Psoas muscle (tissue), 8 donors: Measurements from ENCODE around the gene FKRP. TPM values are rescaled to one million over a fixed set of nuclear protein-coding genes. Genes with fewer than 3 reads are reported as not detected.

Source experiments
- ATAC-seq, 4 donors: fragments of 200-7000 bp; cut with Tn5 transposase; one replicate each; pipeline ENCODE4 v1.9.1; 2020; ENCODE audit warnings: moderate library complexity in 3 of 4, mild to moderate bottlenecking in 2 of 4
- DNase-seq, 2 donors: peaks; one replicate each; pipeline ENCODE4 v3.0.0-alpha.2; 2020
- H3K27ac ChIP-seq: fragments of 200-600 bp; one replicate; pipeline ENCODE4 v1.8.0; 2022
- H3K27me3 ChIP-seq, 3 donors: fragments of 200-600 bp in 1 of 3; one replicate each; pipeline versions ENCODE4 v1.6.1 to v1.8.0; 2013 to 2022; ENCODE audit warnings: low read length in 2 of 3, mild to moderate bottlenecking in 2 of 3, moderate library complexity in 1 of 3; ENCODE audit not compliant: insufficient read depth in 3 of 3
- H3K36me3 ChIP-seq, 2 donors: fragments of 200-600 bp in 1 of 2; one replicate each; pipeline versions ENCODE4 v1.6.1 to v1.8.0; 2013 to 2022; ENCODE audit warnings: low read depth in 1 of 2, mild to moderate bottlenecking in 1 of 2, moderate library complexity in 1 of 2; ENCODE audit not compliant: insufficient read depth in 1 of 2
- H3K4me1 ChIP-seq: fragments of 200-600 bp; one replicate; pipeline ENCODE4 v1.8.0; 2022
- H3K4me3 ChIP-seq: fragments of 200-600 bp; one replicate; pipeline ENCODE4 v1.8.0; 2022; ENCODE audit warnings: mild to moderate bottlenecking
- H3K9me3 ChIP-seq: fragments of 200-600 bp; one replicate; pipeline ENCODE4 v1.8.0; 2022
- WGBS, 3 donors: extraction: QIAGEN DNeasy Blood & Tissue Kit; methylation state at CpG; one replicate each; pipeline versions ENCODE4 v1.1.6 to v1.1.7; 2013; 5-methylcytosine and 5-hydroxymethylcytosine counted together
- intact Hi-C, 2 donors: fragments of 100-400 bp; cut with DNase I; formaldehyde crosslinking; loops; one replicate each; pipeline versions ENCODE4 v1.11.0 to v1.14.2; 2022
- polyA plus RNA-seq, 3 donors: library from polyadenylated mRNA; stranded (reverse); fragments of 200-250 nt; gene quantifications; one replicate each; pipeline ENCODE4 v1.2.3, GENCODE V29; 2013
- total RNA-seq, 4 donors: library from RNA; stranded (reverse); fragmentation: NEBNext Ultra II Directional in 2 of 4; extraction: Animal tissue kit (Norgen Biotek cat#: 25700) in 2 of 4; gene quantifications; one replicate each; pipeline versions ENCODE4 v1.2.1 to v1.2.4, GENCODE V29; 2021 to 2023
- TF ChIP-seq, protein P1 (sequence below): fragments of 200-600 bp; IDR thresholded peaks from one replicate; pipeline ENCODE4 v1.8.0; 2022; ENCODE audit warnings: antibody characterized with exemption
- donor health status: healthy with polysubstance abuse.
- donor health status: DM: no; HTN: no; CAD: no; lungs with moderate emphysema.
- donor health status: Bipolar disorder and iron deficiency.
- donor health status: healthy.
- donor health status: DM: yes; HTN: yes; CAD: no.
- donor health status: DM: no; HTN: no; CAD: no.
- donor health status: DM: no; HTN: no; CAD: no.
- donor health status: DM: yes; HTN: yes; CAD: no.

FKRP gene
- total and polyA plus RNA-seq, 7 donors, result 11.6 to 24.5 (median 15.0) TPM

DNA sequence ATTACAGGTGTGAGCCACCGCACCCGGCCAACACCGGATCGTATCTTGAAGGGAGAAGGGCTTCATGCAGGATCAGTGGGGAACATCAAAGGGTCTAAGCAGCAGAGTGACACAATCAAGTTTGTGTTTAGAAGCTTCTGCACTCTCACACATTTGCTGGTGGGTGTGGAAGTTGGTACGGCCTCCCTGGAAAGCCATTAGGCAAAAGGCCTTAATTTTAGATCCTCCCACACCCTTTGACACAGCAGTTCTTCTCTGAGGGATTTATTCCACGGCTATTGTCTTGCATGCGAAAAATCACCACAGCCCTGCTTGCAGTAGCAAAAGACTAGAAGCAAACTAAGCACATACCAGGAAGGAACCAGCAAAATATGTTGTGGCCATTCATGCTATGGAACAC lies 60.8 kb downstream of the FKRP start:
- H3K4me1 ChIP-seq, result no peaks in the 10 kb centered on the region
- TF ChIP-seq, protein P1, sequence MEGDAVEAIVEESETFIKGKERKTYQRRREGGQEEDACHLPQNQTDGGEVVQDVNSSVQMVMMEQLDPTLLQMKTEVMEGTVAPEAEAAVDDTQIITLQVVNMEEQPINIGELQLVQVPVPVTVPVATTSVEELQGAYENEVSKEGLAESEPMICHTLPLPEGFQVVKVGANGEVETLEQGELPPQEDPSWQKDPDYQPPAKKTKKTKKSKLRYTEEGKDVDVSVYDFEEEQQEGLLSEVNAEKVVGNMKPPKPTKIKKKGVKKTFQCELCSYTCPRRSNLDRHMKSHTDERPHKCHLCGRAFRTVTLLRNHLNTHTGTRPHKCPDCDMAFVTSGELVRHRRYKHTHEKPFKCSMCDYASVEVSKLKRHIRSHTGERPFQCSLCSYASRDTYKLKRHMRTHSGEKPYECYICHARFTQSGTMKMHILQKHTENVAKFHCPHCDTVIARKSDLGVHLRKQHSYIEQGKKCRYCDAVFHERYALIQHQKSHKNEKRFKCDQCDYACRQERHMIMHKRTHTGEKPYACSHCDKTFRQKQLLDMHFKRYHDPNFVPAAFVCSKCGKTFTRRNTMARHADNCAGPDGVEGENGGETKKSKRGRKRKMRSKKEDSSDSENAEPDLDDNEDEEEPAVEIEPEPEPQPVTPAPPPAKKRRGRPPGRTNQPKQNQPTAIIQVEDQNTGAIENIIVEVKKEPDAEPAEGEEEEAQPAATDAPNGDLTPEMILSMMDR, result no peak
- ATAC-seq (no peak), DNase-seq (no peak)
- no peak overlapping the region for H3K4me3 ChIP-seq
- intact Hi-C loops, result no loop called here
- H3K9me3 ChIP-seq, result no peaks in the 10 kb centered on the region
- H3K36me3 ChIP-seq, result no peaks in the 10 kb centered on the region
- no peak overlapping the region for H3K27ac ChIP-seq
- 76 to 82% (median 76%) methylated on average over 7 of the region's 7 CpGs for WGBS, 3 donors
- H3K27me3 ChIP-seq, result no peaks in the 10 kb centered on the region

Other genes starting within 250 kb of the FKRP start
- gene CALM3, start 144.7 kb upstream of the FKRP start, total RNA-seq, result 100 to 1,000 TPM; 142 to 192 (median 175) TPM
- 100 to 1,000 TPM; 120 to 145 (median 124) TPM for gene CALM3, start 144.7 kb upstream of the FKRP start, polyA plus RNA-seq
- gene PTGIR, start 121.0 kb upstream of the FKRP start, total RNA-seq, result 1 to 10 TPM in 3 of 4 donors, under 1 TPM in 1; 0.82 to 7.0 (median 2.3) TPM
- gene PTGIR, start 121.0 kb upstream of the FKRP start, polyA plus RNA-seq, result 1 to 10 TPM in 1 of 3 donors, under 1 TPM in 2; 0.74 to 1.2 (median 0.75) TPM
- gene GNG8, start 109.9 kb upstream of the FKRP start, total RNA-seq, result not detected
- not detected for gene GNG8, start 109.9 kb upstream of the FKRP start, polyA plus RNA-seq
- gene DACT3, start 84.9 kb upstream of the FKRP start, total RNA-seq, result 1 to 10 TPM in 3 of 4 donors, under 1 TPM in 1; 0.76 to 1.6 (median 1.1) TPM
- under 1 TPM; 0.44 to 0.66 (median 0.53) TPM for gene DACT3, start 84.9 kb upstream of the FKRP start, polyA plus RNA-seq
- gene PRKD2, start 28.9 kb upstream of the FKRP start, total RNA-seq, result 1 to 10 TPM; 6.3 to 9.1 (median 8.1) TPM
- 1 to 10 TPM; 4.0 to 6.9 (median 4.8) TPM for gene PRKD2, start 28.9 kb upstream of the FKRP start, polyA plus RNA-seq
- gene STRN4, start 393 bp downstream of the FKRP start, total RNA-seq, result 10 to 100 TPM; 28.6 to 72.3 (median 40.6) TPM
- gene STRN4, start 393 bp downstream of the FKRP start, polyA plus RNA-seq, result 10 to 100 TPM; 45.2 to 53.9 (median 46.2) TPM
- 10 to 100 TPM in 1 of 4 donors, 1 to 10 TPM in 3; 5.4 to 12.6 (median 8.2) TPM for gene SLC1A5, start 42.5 kb downstream of the FKRP start, total RNA-seq
- gene SLC1A5, start 42.5 kb downstream of the FKRP start, polyA plus RNA-seq, result 10 to 100 TPM in 1 of 3 donors, 1 to 10 TPM in 2; 3.2 to 10.3 (median 3.4) TPM
- gene AP2S1, start 104.8 kb downstream of the FKRP start, total RNA-seq, result 10 to 100 TPM; 72.5 to 87.4 (median 85.9) TPM
- 100 to 1,000 TPM in 1 of 3 donors, 10 to 100 TPM in 2; 63.0 to 121 (median 97.2) TPM for gene AP2S1, start 104.8 kb downstream of the FKRP start, polyA plus RNA-seq
- 10 to 100 TPM; 26.0 to 44.9 (median 32.2) TPM for gene ARHGAP35, start 114.9 kb downstream of the FKRP start, total RNA-seq
- 10 to 100 TPM in 2 of 3 donors, 1 to 10 TPM in 1; 10.0 to 50.6 (median 15.5) TPM for gene ARHGAP35, start 114.9 kb downstream of the FKRP start, polyA plus RNA-seq